SK-N-SH (cell line): Measurements from ENCODE around the gene BCAS3. TPM values are rescaled to one million over a fixed set of nuclear protein-coding genes. Genes with fewer than 3 reads are reported as not detected.
A peak's percentile ranks its signal among the peaks of the same experiment; 100 is the strongest.

Experiments used
- CTCF ChIA-PET: fragments of 300-600, 350-600 bp; formaldehyde crosslinking; extraction: SDS; loops from one replicate; lab custom pipeline; 2021; lab: Yijun Ruan, JAX
- POLR2A ChIA-PET: fragments of 350-600 bp; sonication (Branson Sonifier 250); formaldehyde crosslinking; extraction: SDS; loops from one replicate; lab custom pipeline; 2020; ENCODE audit warnings: antibody characterized with exemption, inconsistent platforms; lab: Yijun Ruan, JAX
- DNase-seq: peaks from one replicate; pipeline ENCODE4 v3.0.0; 2012
- H2AFZ ChIP-seq: fragments of 200-600 bp; sonication (generic); 2 replicates; pipeline ENCODE4 v1.8.1; 2016; ENCODE audit warnings: antibody characterized with exemption, mild to moderate bottlenecking, low read depth
- H3F3A ChIP-seq: fragments of 200-600 bp; sonication (generic); replicated peaks from 2 replicates; pipeline ENCODE3; 2016; ENCODE audit warnings: antibody characterized with exemption, mild to moderate bottlenecking; ENCODE audit not compliant: insufficient read depth
- H3K27ac ChIP-seq, 2 experiments: fragments of 200-500 bp in 1 of 2; fragments of 200-600 bp in 1 of 2; sonication (Bioruptor generic) in 1 of 2; sonication (generic), shearing (Covaris generic) in 1 of 2; 2 replicates each; pipeline versions ENCODE4 v1.5.1 to v1.6.1; 2014 to 2016; ENCODE audit warnings: low read depth in 2 of 2, inconsistent platforms in 1 of 2, low read length in 1 of 2, mild to moderate bottlenecking in 1 of 2, mixed read lengths in 1 of 2
- H3K27me3 ChIP-seq: fragments of 200-600 bp; sonication (generic), shearing (Covaris generic); 2 replicates; pipeline ENCODE4 v1.6.1; 2016; ENCODE audit warnings: mixed run types; ENCODE audit not compliant: insufficient read depth
- H3K36me3 ChIP-seq, 2 experiments: fragments of 200-500 bp in 1 of 2; fragments of 200-600 bp in 1 of 2; sonication (Bioruptor generic) in 1 of 2; sonication (generic) in 1 of 2; replicated peaks in 1 of 2; 2 replicates each; pipeline versions ENCODE3 to v1.5.1; 2014 to 2016; ENCODE audit warnings: low read length in 1 of 2, mild to moderate bottlenecking in 1 of 2; ENCODE audit not compliant: insufficient read depth in 2 of 2, control insufficient read depth in 1 of 2
- H3K4me1 ChIP-seq, 2 experiments: fragments of 200-500 bp in 1 of 2; fragments of 200-600 bp in 1 of 2; sonication (Bioruptor generic) in 1 of 2; sonication (generic), shearing (Covaris generic) in 1 of 2; 2 replicates each; pipeline versions ENCODE4 v1.5.1 to v1.6.1; 2014 to 2016; ENCODE audit warnings: low read depth in 1 of 2, low read length in 1 of 2, mixed run types in 1 of 2; ENCODE audit not compliant: insufficient read depth in 2 of 2, control insufficient read depth in 1 of 2
- H3K4me2 ChIP-seq: fragments of 200-600 bp; sonication (generic), shearing (Covaris generic); 2 replicates; pipeline ENCODE4 v1.6.1; 2017; ENCODE audit warnings: mixed run types
- H3K4me3 ChIP-seq, 2 experiments: fragments of 200-500 bp in 1 of 2; fragments of 200-600 bp in 1 of 2; sonication (Bioruptor generic) in 1 of 2; sonication (generic), shearing (Covaris generic) in 1 of 2; 2 replicates each; pipeline versions ENCODE4 v1.5.1 to v1.8.1; 2014 to 2016; ENCODE audit warnings: low read depth in 2 of 2, inconsistent platforms in 1 of 2, low read length in 1 of 2, mild to moderate bottlenecking in 1 of 2, mixed read lengths in 1 of 2, moderate library complexity in 1 of 2
- H3K79me2 ChIP-seq: fragments of 200-600 bp; sonication (generic); 2 replicates; pipeline ENCODE4 v1.8.1; 2017; ENCODE audit warnings: mild to moderate bottlenecking; ENCODE audit not compliant: insufficient read depth
- H3K9ac ChIP-seq: fragments of 200-600 bp; sonication (generic); 2 replicates; pipeline ENCODE4 v1.6.1; 2017; ENCODE audit warnings: mixed run types
- H3K9me2 ChIP-seq: fragments of 200-600 bp; sonication (generic); 2 replicates; pipeline ENCODE4 v1.6.1; 2017; ENCODE audit warnings: mixed run types
- H3K9me3 ChIP-seq: fragments of 200-600 bp; sonication (generic); 2 replicates; pipeline ENCODE4 v1.6.1; 2017; ENCODE audit warnings: mixed run types, mild to moderate bottlenecking, moderate library complexity
- H4K20me1 ChIP-seq: fragments of 200-600 bp; sonication (generic); 2 replicates; pipeline ENCODE4 v1.6.1; 2017; ENCODE audit warnings: mild to moderate bottlenecking, mixed run types; ENCODE audit not compliant: insufficient read depth
- EP300 ChIP-seq, 2 experiments: IDR thresholded peaks; 2 replicates each; pipeline versions ENCODE4 v1.4.0 to v1.6.1; 2012; ENCODE audit warnings: borderline replicate concordance in 1 of 2, low read depth in 1 of 2, low read length in 1 of 2
- GABPA ChIP-seq: IDR thresholded peaks from 2 replicates; pipeline ENCODE4 v1.4.0; 2012; ENCODE audit warnings: low read depth, mild to moderate bottlenecking
- GATA2 ChIP-seq: sonication (generic); formaldehyde crosslinking; IDR thresholded peaks from 2 replicates; pipeline ENCODE4 v1.5.0; 2020; ENCODE audit warnings: mild to moderate bottlenecking, missing genetic modification reagents
- MEF2A ChIP-seq: IDR thresholded peaks from 2 replicates; pipeline ENCODE4 v1.4.0; 2012; ENCODE audit warnings: low read depth, borderline replicate concordance
- MXI1 ChIP-seq: IDR thresholded peaks from 2 replicates; pipeline ENCODE4 v1.6.1; 2012; ENCODE audit warnings: mild to moderate bottlenecking, low read depth, low read length, improper control_type of control experiment
- SIN3A ChIP-seq: IDR thresholded peaks from 2 replicates; pipeline ENCODE4 v1.6.1; 2012; ENCODE audit warnings: low read depth, mild to moderate bottlenecking, low read length, moderate library complexity, borderline replicate concordance
- TCF12 ChIP-seq: IDR thresholded peaks from 2 replicates; pipeline ENCODE4 v1.4.0; 2012
- WGBS: methylation state at CpG from one replicate; pipeline ENCODE4 v1.1.6; 2017; ENCODE audit warnings: low lambda C conversion rate; 5-methylcytosine and 5-hydroxymethylcytosine counted together
- polyA plus RNA-seq, 3 experiments: library from polyadenylated mRNA; depleted of rRNA; stranded (reverse); fragments of >200 nt; gene quantifications; 2 replicates each; pipeline ENCODE4 v1.2.3, GENCODE V29; 2012

The BCAS3 gene
- polyA plus RNA-seq, 1 of the 3 experiments (the other 2 are of a cell fraction), result 5.9 TPM

- Histone ChIP-seq H3F3A (peaks cover 31% of the 10 kb centered on the region), H3K4me2 (peak overlapping the region; percentile 95), H3K36me3 (peaks cover 12 to 13% of the 10 kb centered on the region in 2 experiments), H3K79me2 (peaks cover 9% of the 10 kb centered on the region), H3K4me1 (peaks cover 5 to 49% of the 10 kb centered on the region in 2 experiments; a peak in 2 of 4 replicates), H3K27me3 (no peaks in the 10 kb centered on the region), H2AFZ (peak overlapping the region; percentile 87), H3K27ac (peak overlapping the region; percentile 80 to 90), H3K9me2 (no peaks in the 10 kb centered on the region), H3K9ac (peak overlapping the region; percentile 84), H3K4me3 (peak overlapping the region; percentile 77 to 82), H3K9me3 (no peaks in the 10 kb centered on the region), H4K20me1 (no peaks in the 10 kb centered on the region; the same call in 1 of the 2 replicates)
- POLR2A ChIA-PET, result interaction anchor here (0.7 to 1.9 kb wide), 12 partner anchors 12 to 692 kb away, joined by 3 to 12 read pairs (median 5); partner anchors contain the start of gene TBX2
- CTCF ChIA-PET, result interaction anchor here (0.7 to 16.4 kb wide), 68 partner anchors 8 to 736 kb away, joined by 3 to 318 read pairs (median 6); partner anchors contain the start of genes BCAS3, BRIP1 and TBX2
- DNase-seq, result peak; percentile 80
- 21% methylated on average over 28 of the region's 38 CpGs for WGBS
- TF ChIP-seq MXI1 (peak; percentile 26; the same call in 1 of the 2 replicates), GABPA (0 out of 2 replicates have a peak, but pooled peaks have one; percentile 6), EP300 (IDR thresholded peaks at IDR 0.05; ENCODE audit: borderline replicate concordance in 1 of 2, low read depth in 1 of 2, low read length in 1 of 2) (peak in 1 of 2 experiments; percentile 41; a peak in 1 of 4 replicates), GATA2 (0 out of 2 replicates have a peak, but pooled peaks have one; percentile 53), SIN3A (0 out of 2 replicates have a peak, but pooled peaks have one; percentile 7), TCF12 (no peak), MEF2A (no peak)
Observed at GRCh38 chr17:61412860-61413660, 735.4 kb downstream of the BCAS3 start.

- peak overlapping the region; percentile 95 for H3K4me2 ChIP-seq
- H3K4me3 ChIP-seq, result peak overlapping the region; percentile 77 to 82
- H3K27me3 ChIP-seq, result no peaks in the 10 kb centered on the region
- H3K4me1 ChIP-seq, result peaks cover 5 to 49% of the 10 kb centered on the region in 2 experiments; a peak in 2 of 4 replicates
- CTCF ChIA-PET, result interaction anchor here (1.0 to 16.4 kb wide), 31 partner anchors 12 to 736 kb away, joined by 3 to 318 read pairs (median 11); partner anchors contain the start of genes BCAS3 and TBX2
- peaks cover 6 to 7% of the 10 kb centered on the region in 2 experiments for H3K36me3 ChIP-seq
- no peaks in the 10 kb centered on the region for H3K9me2 ChIP-seq
- no peaks in the 10 kb centered on the region for H4K20me1 ChIP-seq
- WGBS, result 97% methylated on average over 8 of the region's 8 CpGs
- H3K9me3 ChIP-seq, result no peaks in the 10 kb centered on the region
- peak overlapping the region; percentile 84; the same call in 1 of the 2 replicates for H3K9ac ChIP-seq
- POLR2A ChIA-PET, result interaction anchor here (1.0 to 1.9 kb wide), 5 partner anchors 13 to 218 kb away, joined by 3 to 12 read pairs (median 6); no protein-coding TSS in a partner anchor
- no peak for TF ChIP-seq GABPA
- H3F3A ChIP-seq, result peaks cover 26% of the 10 kb centered on the region
- peak overlapping the region; percentile 80 to 90; a peak in 3 of 4 replicates for H3K27ac ChIP-seq
- peak; percentile 30 for DNase-seq
- 0 out of 2 replicates have a peak overlapping the region, but pooled peaks have one; percentile 87 for H2AFZ ChIP-seq
- peaks cover 9% of the 10 kb centered on the region for H3K79me2 ChIP-seq
Observed at GRCh38 chr17:61413661-61414126, 736.0 kb downstream of the BCAS3 start.
